Neuronal stem cell (in vitro differentiated cells): Measurements from ENCODE around the gene SHQ1.

Experiments used
- DNase-seq: peaks from one replicate; pipeline ENCODE4 v3.0.0-alpha.2; 2013; ENCODE audit warnings: low spot score
- H2AFZ ChIP-seq: one replicate; pipeline ENCODE4 v1.6.1; 2013; ENCODE audit warnings: mild to moderate bottlenecking, low read length, inconsistent platforms
- H2AK5ac ChIP-seq: 2 replicates; pipeline ENCODE4 v1.6.1; 2013; ENCODE audit warnings: low read depth, mild to moderate bottlenecking, inconsistent platforms, low read length, moderate library complexity, mixed read lengths
- H2BK120ac ChIP-seq: 2 replicates; pipeline ENCODE4 v1.6.1; 2013; ENCODE audit warnings: low read depth, mild to moderate bottlenecking, inconsistent platforms, low read length, moderate library complexity, mixed read lengths
- H2BK12ac ChIP-seq: one replicate; pipeline ENCODE4 v1.6.1; 2013; ENCODE audit warnings: low read length, inconsistent platforms
- H2BK15ac ChIP-seq: 2 replicates; pipeline ENCODE4 v1.6.1; 2013; ENCODE audit warnings: mild to moderate bottlenecking, low read length, inconsistent platforms, mixed read lengths
- H2BK5ac ChIP-seq: one replicate; pipeline ENCODE4 v1.6.1; 2013; ENCODE audit warnings: inconsistent platforms, mild to moderate bottlenecking, low read length, moderate library complexity
- H3K14ac ChIP-seq: one replicate; pipeline ENCODE4 v1.6.1; 2013; ENCODE audit warnings: low read length, inconsistent platforms
- H3K18ac ChIP-seq: 2 replicates; pipeline ENCODE4 v1.6.1; 2013; ENCODE audit warnings: low read length, inconsistent platforms
- H3K23ac ChIP-seq: 2 replicates; pipeline ENCODE4 v1.6.1; 2013; ENCODE audit warnings: low read depth, mild to moderate bottlenecking, mixed read lengths, low read length, inconsistent platforms; ENCODE audit not compliant: poor library complexity
- H3K27ac ChIP-seq: replicated peaks from 3 replicates; pipeline ENCODE4 v1.5.1; 2013; ENCODE audit warnings: low read length, inconsistent platforms
- H3K27me3 ChIP-seq, 3 experiments: 2 replicates each; pipeline ENCODE4 v1.6.1; 2013; ENCODE audit warnings: low read length in 3 of 3, mild to moderate bottlenecking in 2 of 3, inconsistent platforms in 1 of 3, low read depth in 1 of 3, mixed read lengths in 1 of 3, moderate library complexity in 1 of 3; ENCODE audit not compliant: control insufficient read depth in 3 of 3, insufficient read depth in 3 of 3
- H3K36me3 ChIP-seq, 2 donors: replicated peaks in 1 of 2; 2 replicates each; pipeline ENCODE4 v1.6.1; 2013; ENCODE audit warnings: low read length in 2 of 2; ENCODE audit not compliant: control insufficient read depth in 2 of 2, insufficient read depth in 2 of 2
- H3K4ac ChIP-seq: 2 replicates; pipeline ENCODE4 v1.6.1; 2013; ENCODE audit warnings: inconsistent platforms, mild to moderate bottlenecking, low read length, moderate library complexity
- H3K4me1 ChIP-seq, 2 donors: 1 replicate in 1 of 2; 2 replicates in 1 of 2; pipeline ENCODE4 v1.6.1; 2013; ENCODE audit warnings: low read length in 2 of 2, low read depth in 1 of 2; ENCODE audit not compliant: control insufficient read depth in 2 of 2, insufficient read depth in 1 of 2
- H3K4me2 ChIP-seq: one replicate; pipeline ENCODE4 v1.6.1; 2013; ENCODE audit warnings: mild to moderate bottlenecking, low read length, inconsistent platforms; ENCODE audit not compliant: insufficient read depth, poor library complexity, severe bottlenecking
- H3K4me3 ChIP-seq, 2 donors: 2 replicates each; pipeline ENCODE4 v1.5.1; 2013; ENCODE audit warnings: low read length in 2 of 2, mild to moderate bottlenecking in 2 of 2, inconsistent platforms in 1 of 2, moderate library complexity in 1 of 2
- H3K79me1 ChIP-seq: one replicate; pipeline ENCODE4 v1.6.1; 2013; ENCODE audit warnings: low read depth, mild to moderate bottlenecking, inconsistent platforms, low read length, moderate library complexity
- H3K9ac ChIP-seq: one replicate; pipeline ENCODE4 v1.6.1; 2013; ENCODE audit warnings: mild to moderate bottlenecking, low read depth, low read length, inconsistent platforms; ENCODE audit not compliant: poor library complexity
- H3K9me3 ChIP-seq, 2 donors: replicated peaks in 1 of 2; 2 replicates each; pipeline versions ENCODE3 to v1.6.1; 2013; ENCODE audit warnings: low read length in 2 of 2, mild to moderate bottlenecking in 2 of 2, inconsistent platforms in 1 of 2, low read depth in 1 of 2, mixed read lengths in 1 of 2, moderate library complexity in 1 of 2; ENCODE audit not compliant: control insufficient read depth in 2 of 2, insufficient read depth in 1 of 2
- H4K8ac ChIP-seq: one replicate; pipeline ENCODE4 v1.6.1; 2013; ENCODE audit warnings: low read depth, mild to moderate bottlenecking, inconsistent platforms, low read length, moderate library complexity
- H4K91ac ChIP-seq: one replicate; pipeline ENCODE4 v1.6.1; 2013; ENCODE audit warnings: low read length, low read depth, mild to moderate bottlenecking, inconsistent platforms; ENCODE audit not compliant: poor library complexity
- WGBS, 2 donors: extraction: QIAGEN DNeasy Blood & Tissue Kit; methylation state at CpG; one replicate each; pipeline ENCODE4 v1.1.7; 2013; ENCODE audit warnings: missing lambda C conversion rate in 2 of 2, mixed read lengths in 1 of 2; ENCODE audit not compliant: insufficient read length in 2 of 2, insufficient replicate concordance in 1 of 2; ENCODE audit errors: extremely low coverage in 2 of 2; 5-methylcytosine and 5-hydroxymethylcytosine counted together

Gene SHQ1

GRCh38 chr3:72700106-72700505 lies 148.1 kb downstream of the SHQ1 start:
- Histone ChIP-seq H3K14ac (no peak overlapping the region), H3K9me3 (no peaks in the 10 kb centered on the region), H2BK120ac (no peak overlapping the region)

GRCh38 chr3:72699631-72700030 lies 148.6 kb downstream of the SHQ1 start:
- Histone ChIP-seq H3K9ac (no peak overlapping the region), H3K4me1 (peaks cover 0 to 5% of the 10 kb centered on the region in 2 donors), H2AK5ac (no peak overlapping the region), H2BK120ac (no peak overlapping the region), H3K9me3 (no peaks in the 10 kb centered on the region), H4K91ac (no peak overlapping the region), H3K4ac (no peak overlapping the region), H3K27ac (no peak overlapping the region), H2AFZ (no peak overlapping the region), H3K79me1 (no peaks in the 10 kb centered on the region), H2BK5ac (no peak overlapping the region), H3K27me3 (peaks cover 0 to 23% (median 0%) of the 10 kb centered on the region in 3 experiments), H3K18ac (no peak overlapping the region), H2BK15ac (no peak overlapping the region), H3K36me3 (no peaks in the 10 kb centered on the region), H2BK12ac (no peak overlapping the region), H4K8ac (no peak overlapping the region), H3K4me2 (no peak overlapping the region), H3K23ac (no peak overlapping the region), H3K14ac (no peak overlapping the region), H3K4me3 (no peak overlapping the region)
- no peak for DNase-seq
- WGBS, 2 donors: no CpG with 5 or more reads among the region's 5 CpGs

More at GRCh38 chr3:72700106-72700505, 148.1 kb downstream of the SHQ1 start:
- no peak for DNase-seq
- Histone ChIP-seq H3K79me1 (no peaks in the 10 kb centered on the region), H3K4ac (no peak overlapping the region), H2BK15ac (no peak overlapping the region), H4K8ac (no peak overlapping the region), H3K18ac (no peak overlapping the region), H3K4me3 (no peak overlapping the region), H3K9ac (no peak overlapping the region), H2BK12ac (no peak overlapping the region), H2AK5ac (no peak overlapping the region), H3K27me3 (peaks cover 0 to 21% (median 0%) of the 10 kb centered on the region in 3 experiments), H2BK5ac (no peak overlapping the region), H3K23ac (no peak overlapping the region), H2AFZ (no peak overlapping the region), H3K4me1 (peaks cover 0 to 5% of the 10 kb centered on the region in 2 donors), H3K36me3 (no peaks in the 10 kb centered on the region), H3K4me2 (no peak overlapping the region), H3K27ac (no peak overlapping the region), H4K91ac (no peak overlapping the region)
- no CpG with 5 or more reads among the region's 2 CpGs for whole genome bisulfite sequencing, 2 donors
